DOHH2 (cell line): ENCODE measurements around the gene EPHB1.

Source experiments
- EZH2phosphoT487 ChIP-seq: fragments of 200-600 bp; sonication (generic); IDR thresholded peaks from 2 replicates; pipeline ENCODE4 v1.6.1; 2017; ENCODE audit warnings: borderline replicate concordance, mild to moderate bottlenecking, antibody characterized with exemption, low read length, moderate library complexity, mixed read lengths
- TF ChIP-seq, protein P1 (sequence below): fragments of 200-600 bp; sonication (generic); IDR thresholded peaks from one replicate; pipeline ENCODE4 v1.5.1; 2014; ENCODE audit warnings: antibody characterized with exemption, mild to moderate bottlenecking, low read depth, low read length; ENCODE audit not compliant: poor library complexity, severe bottlenecking

DNA sequence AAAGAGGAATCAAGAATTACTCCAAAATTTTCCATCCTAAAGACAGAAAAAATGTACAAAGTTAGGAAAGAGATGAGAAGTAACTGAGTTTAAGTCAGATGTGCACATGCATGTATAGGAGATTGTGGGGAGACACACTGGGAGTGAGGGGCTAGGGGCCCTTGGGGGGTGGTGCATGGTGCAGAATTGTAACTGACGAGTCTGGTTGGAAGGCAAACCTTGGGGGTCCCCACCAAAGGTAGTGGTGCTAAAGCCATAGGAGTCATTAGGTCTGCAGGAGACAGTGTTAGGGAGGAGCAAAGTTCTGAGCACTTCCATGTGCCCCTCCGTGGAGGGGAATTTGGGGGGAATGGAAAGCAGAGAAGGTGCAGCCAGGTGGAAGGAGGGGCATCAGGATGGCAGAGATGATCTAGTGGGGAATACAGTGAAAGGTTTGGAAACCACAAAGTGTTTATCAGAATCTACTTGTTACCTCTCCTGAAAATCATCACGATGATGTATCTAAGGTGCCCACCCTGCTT is 37.5 kb upstream of the EPHB1 start:
- TF ChIP-seq, protein P1, sequence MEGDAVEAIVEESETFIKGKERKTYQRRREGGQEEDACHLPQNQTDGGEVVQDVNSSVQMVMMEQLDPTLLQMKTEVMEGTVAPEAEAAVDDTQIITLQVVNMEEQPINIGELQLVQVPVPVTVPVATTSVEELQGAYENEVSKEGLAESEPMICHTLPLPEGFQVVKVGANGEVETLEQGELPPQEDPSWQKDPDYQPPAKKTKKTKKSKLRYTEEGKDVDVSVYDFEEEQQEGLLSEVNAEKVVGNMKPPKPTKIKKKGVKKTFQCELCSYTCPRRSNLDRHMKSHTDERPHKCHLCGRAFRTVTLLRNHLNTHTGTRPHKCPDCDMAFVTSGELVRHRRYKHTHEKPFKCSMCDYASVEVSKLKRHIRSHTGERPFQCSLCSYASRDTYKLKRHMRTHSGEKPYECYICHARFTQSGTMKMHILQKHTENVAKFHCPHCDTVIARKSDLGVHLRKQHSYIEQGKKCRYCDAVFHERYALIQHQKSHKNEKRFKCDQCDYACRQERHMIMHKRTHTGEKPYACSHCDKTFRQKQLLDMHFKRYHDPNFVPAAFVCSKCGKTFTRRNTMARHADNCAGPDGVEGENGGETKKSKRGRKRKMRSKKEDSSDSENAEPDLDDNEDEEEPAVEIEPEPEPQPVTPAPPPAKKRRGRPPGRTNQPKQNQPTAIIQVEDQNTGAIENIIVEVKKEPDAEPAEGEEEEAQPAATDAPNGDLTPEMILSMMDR, result no peak
- TF ChIP-seq EZH2phosphoT487, result no peak
